Gastroesophageal sphincter (tissue), 3 donors: Measurements from ENCODE around the gene LCE5A.

Experiments
- CTCF ChIP-seq, 4 experiments: fragments of 200-600 bp in 2 of 4; fragments of 450-650 bp in 2 of 4; sonication (generic) in 1 of 4; IDR thresholded peaks; one replicate each; pipeline ENCODE4 v1.5.1; 2017 to 2019; ENCODE audit warnings: antibody characterized with exemption in 4 of 4, mild to moderate bottlenecking in 2 of 4, moderate library complexity in 2 of 4
- POLR2A ChIP-seq, 2 donors: fragments of 450-650 bp; IDR thresholded peaks; one replicate each; pipeline ENCODE4 v1.6.1; 2017; ENCODE audit warnings: antibody characterized with exemption in 2 of 2, mild to moderate bottlenecking in 2 of 2, moderate library complexity in 1 of 2

GRCh38 chr1:152505083-152505482 lies 5.5 kb upstream of the LCE5A start:
- no peak for TF ChIP-seq CTCF (IDR thresholded peaks at IDR 0.05)
- TF ChIP-seq POLR2A (IDR thresholded peaks at IDR 0.05): no peak
